SK-N-SH (cell line): Measurements from ENCODE around the gene RSU1. TPM values are rescaled to one million over a fixed set of nuclear protein-coding genes. Genes with fewer than 3 reads are reported as not detected.

Source experiments
- CTCF ChIA-PET: fragments of 300-600, 350-600 bp; formaldehyde crosslinking; extraction: SDS; loops from one replicate; lab custom pipeline; 2021; lab: Yijun Ruan, JAX
- POLR2A ChIA-PET: fragments of 350-600 bp; sonication (Branson Sonifier 250); formaldehyde crosslinking; extraction: SDS; loops from one replicate; lab custom pipeline; 2020; ENCODE audit warnings: antibody characterized with exemption, inconsistent platforms; lab: Yijun Ruan, JAX
- DNase-seq: peaks from one replicate; pipeline ENCODE4 v3.0.0; 2012
- H2AFZ ChIP-seq: fragments of 200-600 bp; sonication (generic); 2 replicates; pipeline ENCODE4 v1.8.1; 2016; ENCODE audit warnings: antibody characterized with exemption, mild to moderate bottlenecking, low read depth
- H3F3A ChIP-seq: fragments of 200-600 bp; sonication (generic); replicated peaks from 2 replicates; pipeline ENCODE3; 2016; ENCODE audit warnings: antibody characterized with exemption, mild to moderate bottlenecking; ENCODE audit not compliant: insufficient read depth
- H3K27ac ChIP-seq, 2 experiments: fragments of 200-500 bp in 1 of 2; fragments of 200-600 bp in 1 of 2; sonication (Bioruptor generic) in 1 of 2; sonication (generic), shearing (Covaris generic) in 1 of 2; 2 replicates each; pipeline versions ENCODE4 v1.5.1 to v1.6.1; 2014 to 2016; ENCODE audit warnings: low read depth in 2 of 2, inconsistent platforms in 1 of 2, low read length in 1 of 2, mild to moderate bottlenecking in 1 of 2, mixed read lengths in 1 of 2
- H3K27me3 ChIP-seq: fragments of 200-600 bp; sonication (generic), shearing (Covaris generic); 2 replicates; pipeline ENCODE4 v1.6.1; 2016; ENCODE audit warnings: mixed run types; ENCODE audit not compliant: insufficient read depth
- H3K36me3 ChIP-seq, 2 experiments: fragments of 200-500 bp in 1 of 2; fragments of 200-600 bp in 1 of 2; sonication (Bioruptor generic) in 1 of 2; sonication (generic) in 1 of 2; replicated peaks in 1 of 2; 2 replicates each; pipeline versions ENCODE3 to v1.5.1; 2014 to 2016; ENCODE audit warnings: low read length in 1 of 2, mild to moderate bottlenecking in 1 of 2; ENCODE audit not compliant: insufficient read depth in 2 of 2, control insufficient read depth in 1 of 2
- H3K4me1 ChIP-seq, 2 experiments: fragments of 200-500 bp in 1 of 2; fragments of 200-600 bp in 1 of 2; sonication (Bioruptor generic) in 1 of 2; sonication (generic), shearing (Covaris generic) in 1 of 2; 2 replicates each; pipeline versions ENCODE4 v1.5.1 to v1.6.1; 2014 to 2016; ENCODE audit warnings: low read depth in 1 of 2, low read length in 1 of 2, mixed run types in 1 of 2; ENCODE audit not compliant: insufficient read depth in 2 of 2, control insufficient read depth in 1 of 2
- H3K4me2 ChIP-seq: fragments of 200-600 bp; sonication (generic), shearing (Covaris generic); 2 replicates; pipeline ENCODE4 v1.6.1; 2017; ENCODE audit warnings: mixed run types
- H3K4me3 ChIP-seq, 2 experiments: fragments of 200-500 bp in 1 of 2; fragments of 200-600 bp in 1 of 2; sonication (Bioruptor generic) in 1 of 2; sonication (generic), shearing (Covaris generic) in 1 of 2; 2 replicates each; pipeline versions ENCODE4 v1.5.1 to v1.8.1; 2014 to 2016; ENCODE audit warnings: low read depth in 2 of 2, inconsistent platforms in 1 of 2, low read length in 1 of 2, mild to moderate bottlenecking in 1 of 2, mixed read lengths in 1 of 2, moderate library complexity in 1 of 2
- H3K79me2 ChIP-seq: fragments of 200-600 bp; sonication (generic); 2 replicates; pipeline ENCODE4 v1.8.1; 2017; ENCODE audit warnings: mild to moderate bottlenecking; ENCODE audit not compliant: insufficient read depth
- H3K9ac ChIP-seq: fragments of 200-600 bp; sonication (generic); 2 replicates; pipeline ENCODE4 v1.6.1; 2017; ENCODE audit warnings: mixed run types
- H3K9me2 ChIP-seq: fragments of 200-600 bp; sonication (generic); 2 replicates; pipeline ENCODE4 v1.6.1; 2017; ENCODE audit warnings: mixed run types
- H3K9me3 ChIP-seq: fragments of 200-600 bp; sonication (generic); 2 replicates; pipeline ENCODE4 v1.6.1; 2017; ENCODE audit warnings: mixed run types, mild to moderate bottlenecking, moderate library complexity
- H4K20me1 ChIP-seq: fragments of 200-600 bp; sonication (generic); 2 replicates; pipeline ENCODE4 v1.6.1; 2017; ENCODE audit warnings: mild to moderate bottlenecking, mixed run types; ENCODE audit not compliant: insufficient read depth
- CHD2 ChIP-seq: fragments of 150-350 bp; IDR thresholded peaks from 2 replicates; pipeline ENCODE4 v1.6.1; 2018; ENCODE audit warnings: low read length; ENCODE audit not compliant: partially characterized antibody
- ELF1 ChIP-seq: IDR thresholded peaks from 2 replicates; pipeline ENCODE4 v1.4.0; 2012
- FOSL2 ChIP-seq: IDR thresholded peaks from 2 replicates; pipeline ENCODE4 v1.4.0; 2012; ENCODE audit warnings: low read depth, mild to moderate bottlenecking, moderate library complexity, borderline replicate concordance
- FOXJ3 ChIP-seq: sonication (generic); formaldehyde crosslinking; IDR thresholded peaks from 2 replicates; pipeline ENCODE4 v1.5.1; 2020; ENCODE audit warnings: mild to moderate bottlenecking, missing genetic modification reagents
- FOXM1 ChIP-seq: IDR thresholded peaks from 2 replicates; pipeline ENCODE4 v1.4.0; 2012; ENCODE audit warnings: low read depth, mild to moderate bottlenecking
- GATA2 ChIP-seq: sonication (generic); formaldehyde crosslinking; IDR thresholded peaks from 2 replicates; pipeline ENCODE4 v1.5.0; 2020; ENCODE audit warnings: mild to moderate bottlenecking, missing genetic modification reagents
- JUND ChIP-seq: IDR thresholded peaks from 2 replicates; pipeline ENCODE4 v1.4.0; 2012
- NRF1 ChIP-seq: IDR thresholded peaks from 2 replicates; pipeline ENCODE4 v1.6.1; 2012; ENCODE audit warnings: low read depth, mild to moderate bottlenecking, low read length
- POLR2AphosphoS5 ChIP-seq: IDR thresholded peaks from 2 replicates; pipeline ENCODE4 v1.6.1; 2012; ENCODE audit warnings: low read depth, low read length
- RAD21 ChIP-seq: IDR thresholded peaks from 2 replicates; pipeline ENCODE4 v1.6.1; 2012; ENCODE audit warnings: mild to moderate bottlenecking, low read length
- RCOR1 ChIP-seq: fragments of 150-350 bp; IDR thresholded peaks from 2 replicates; pipeline ENCODE4 v1.6.1; 2017; ENCODE audit warnings: antibody characterized with exemption, low read length
- RFX5 ChIP-seq: IDR thresholded peaks from 2 replicates; pipeline ENCODE4 v1.6.1; 2012; ENCODE audit warnings: mild to moderate bottlenecking, improper control_type of control experiment, low read length
- RXRA ChIP-seq: IDR thresholded peaks from 2 replicates; pipeline ENCODE4 v1.4.0; 2012; ENCODE audit warnings: low read depth, mild to moderate bottlenecking, borderline replicate concordance
- SIN3A ChIP-seq: IDR thresholded peaks from 2 replicates; pipeline ENCODE4 v1.6.1; 2012; ENCODE audit warnings: low read depth, mild to moderate bottlenecking, low read length, moderate library complexity, borderline replicate concordance
- SMC3 ChIP-seq: IDR thresholded peaks from 2 replicates; pipeline ENCODE4 v1.6.1; 2012; ENCODE audit warnings: low read depth, low read length, improper control_type of control experiment
- TAF1 ChIP-seq: IDR thresholded peaks from 2 replicates; pipeline ENCODE4 v1.6.1; 2012; ENCODE audit warnings: low read depth, mild to moderate bottlenecking, low read length, moderate library complexity, borderline replicate concordance
- TCF12 ChIP-seq: IDR thresholded peaks from 2 replicates; pipeline ENCODE4 v1.4.0; 2012
- WGBS: methylation state at CpG from one replicate; pipeline ENCODE4 v1.1.6; 2017; ENCODE audit warnings: low lambda C conversion rate; 5-methylcytosine and 5-hydroxymethylcytosine counted together
- polyA plus RNA-seq, 3 experiments: library from polyadenylated mRNA; depleted of rRNA; stranded (reverse); fragments of >200 nt; gene quantifications; 2 replicates each; pipeline ENCODE4 v1.2.3, GENCODE V29; 2012
- TF ChIP-seq, protein P1 (sequence below): IDR thresholded peaks from 2 replicates; pipeline ENCODE4 v1.4.0; 2012; ENCODE audit warnings: low read depth, borderline replicate concordance
- TF ChIP-seq, protein P2 (sequence below): IDR thresholded peaks from 2 replicates; pipeline ENCODE4 v1.4.0; 2012; ENCODE audit warnings: low read depth
- TF ChIP-seq, protein P3 (sequence below): fragments of 200-600 bp; sonication (generic); IDR thresholded peaks from 2 replicates; pipeline ENCODE4 v1.6.1; 2017; ENCODE audit warnings: antibody characterized with exemption, mild to moderate bottlenecking, moderate library complexity
- TF ChIP-seq, protein P4 (sequence below): IDR thresholded peaks from 2 replicates; pipeline ENCODE4 v1.6.1; 2012; ENCODE audit warnings: mild to moderate bottlenecking, low read depth, low read length, moderate library complexity

RSU1 gene
- polyA plus RNA-seq, 1 of the 3 experiments (the other 2 are of a cell fraction) = 59.8 TPM

DNA sequence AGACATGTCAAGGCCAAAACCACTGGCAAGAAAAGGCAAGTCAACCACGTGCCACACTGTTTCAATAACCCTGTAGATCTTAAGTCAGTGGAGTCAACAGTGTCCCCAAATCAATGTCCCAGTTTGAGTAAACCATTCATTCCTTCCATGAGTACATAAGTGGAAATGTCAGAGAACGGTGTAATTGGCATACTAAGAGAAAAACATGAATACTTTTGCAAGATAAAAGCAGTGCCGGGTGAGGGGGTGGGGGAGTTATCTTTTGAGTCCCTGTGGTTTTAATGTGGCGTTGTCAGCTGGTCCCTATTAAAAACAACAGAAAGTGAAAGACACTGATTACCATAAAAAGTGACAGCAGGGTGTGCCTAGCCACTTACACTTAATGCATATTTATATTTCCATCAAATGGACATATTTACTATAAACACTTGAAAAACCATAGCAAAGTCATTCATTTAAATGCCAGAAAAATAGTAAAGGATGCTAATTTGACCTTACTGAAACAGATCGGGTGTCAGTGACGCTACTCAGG is 37.8 kb downstream of the RSU1 start:
- Histone ChIP-seq H3K4me3 (no peak overlapping the region), H3K9me3 (no peaks in the 10 kb centered on the region), H3F3A (no peaks in the 10 kb centered on the region), H3K9me2 (no peaks in the 10 kb centered on the region), H3K36me3 (peaks cover 0 to 5% of the 10 kb centered on the region in 2 experiments), H3K9ac (no peak overlapping the region), H3K27me3 (no peaks in the 10 kb centered on the region), H2AFZ (no peak overlapping the region), H4K20me1 (no peaks in the 10 kb centered on the region; the same call in 1 of the 2 replicates), H3K27ac (no peak overlapping the region), H3K79me2 (no peaks in the 10 kb centered on the region; the same call in none of the 2 replicates), H3K4me2 (no peak overlapping the region), H3K4me1 (peaks cover 0 to 4% of the 10 kb centered on the region in 2 experiments; a peak in 1 of 4 replicates)
- 86% methylated on average over 6 of the region's 6 CpGs for WGBS
- ChIA-PET POLR2A (no interaction called here), CTCF (interaction anchor here (0.8 to 1.4 kb wide), 2 partner anchors 42 to 235 kb away, joined by 3 read pairs; no protein-coding TSS in a partner anchor)
- DNase-seq = no peak
- TF ChIP-seq FOXM1 (no peak), RCOR1 (no peak)

DNA sequence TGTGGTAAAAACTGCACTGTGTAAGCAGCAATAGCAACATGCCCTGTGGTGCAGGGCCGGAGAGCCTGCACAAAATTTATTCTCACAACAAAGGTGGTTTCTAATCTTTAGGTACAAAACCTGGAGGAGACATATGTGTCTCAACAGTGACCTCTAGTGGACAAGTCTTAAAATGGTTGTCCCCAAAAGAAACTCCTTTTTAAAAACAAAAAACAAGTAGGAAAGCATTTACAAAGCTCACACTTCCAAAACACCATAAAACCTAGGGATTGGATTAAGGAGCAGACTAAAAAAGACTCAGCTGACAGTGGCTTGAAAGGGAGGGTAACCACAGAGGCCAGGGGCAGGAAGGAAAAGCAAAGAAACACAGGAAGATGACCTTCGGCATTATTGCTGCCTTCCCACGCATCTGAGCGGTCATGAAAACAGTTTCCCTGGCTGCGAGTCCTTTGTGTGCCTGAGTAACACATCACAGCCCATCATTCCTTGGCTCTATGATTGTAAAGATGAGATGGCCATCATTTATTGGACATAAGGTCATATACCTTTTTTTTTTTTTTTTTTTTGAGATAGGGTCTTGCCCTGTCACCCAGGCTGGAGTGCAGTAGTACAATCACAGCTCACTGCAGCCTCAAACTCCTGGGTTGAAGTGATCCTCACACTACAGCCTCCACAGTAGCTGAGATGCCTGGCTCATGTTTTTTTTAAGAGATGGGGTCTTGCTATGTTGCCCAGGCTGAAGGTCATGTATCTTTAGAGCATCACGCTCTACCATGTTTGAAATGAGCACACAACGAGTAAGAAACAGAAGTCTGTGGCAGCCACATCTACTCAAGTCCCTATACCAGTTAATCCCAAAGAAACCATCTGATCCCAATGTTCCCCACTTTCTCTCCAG is 39.5 kb downstream of the RSU1 start:
- H3K9ac ChIP-seq = no peak overlapping the region
- H3K27ac ChIP-seq = no peak overlapping the region
- peak; percentile 65 for DNase-seq
- WGBS = 72% methylated on average over 7 of the region's 7 CpGs
- H4K20me1 ChIP-seq = no peaks in the 10 kb centered on the region
- H2AFZ ChIP-seq = no peak overlapping the region
- CTCF ChIA-PET = interaction anchor here (0.6 to 2.1 kb wide), 27 partner anchors 8 to 919 kb away, joined by 3 to 18 read pairs (median 4); no protein-coding TSS in a partner anchor
- no peaks in the 10 kb centered on the region for H3K27me3 ChIP-seq
- no peaks in the 10 kb centered on the region for H3K9me3 ChIP-seq
- POLR2A ChIA-PET = no interaction called here
- no peak overlapping the region for H3K4me3 ChIP-seq
- H3K36me3 ChIP-seq = peaks cover 0 to 5% of the 10 kb centered on the region in 2 experiments
- no peaks in the 10 kb centered on the region for H3F3A ChIP-seq
- H3K79me2 ChIP-seq = no peaks in the 10 kb centered on the region; the same call in none of the 2 replicates
- H3K4me1 ChIP-seq = peaks cover 0 to 4% of the 10 kb centered on the region in 2 experiments; a peak in 1 of 4 replicates
- peak overlapping the region; percentile 5; the same call in 1 of the 2 replicates for H3K4me2 ChIP-seq
- H3K9me2 ChIP-seq = no peaks in the 10 kb centered on the region
- TF ChIP-seq ELF1 (no peak), SMC3 (peak; percentile 53), RFX5 (no peak), TAF1 (no peak), RAD21 (peak; percentile 86), FOSL2 (no peak), NRF1 (no peak), TCF12 (no peak), SIN3A (no peak), POLR2AphosphoS5 (no peak), CHD2 (no peak), JUND (no peak), RXRA (no peak), GATA2 (CRISPR knock-in tag) (no peak), FOXJ3 (CRISPR knock-in tag) (no peak)
- TF ChIP-seq, protein P1, sequence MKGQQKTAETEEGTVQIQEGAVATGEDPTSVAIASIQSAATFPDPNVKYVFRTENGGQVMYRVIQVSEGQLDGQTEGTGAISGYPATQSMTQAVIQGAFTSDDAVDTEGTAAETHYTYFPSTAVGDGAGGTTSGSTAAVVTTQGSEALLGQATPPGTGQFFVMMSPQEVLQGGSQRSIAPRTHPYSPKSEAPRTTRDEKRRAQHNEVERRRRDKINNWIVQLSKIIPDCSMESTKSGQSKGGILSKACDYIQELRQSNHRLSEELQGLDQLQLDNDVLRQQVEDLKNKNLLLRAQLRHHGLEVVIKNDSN = no peak
- TF ChIP-seq, protein P2, sequence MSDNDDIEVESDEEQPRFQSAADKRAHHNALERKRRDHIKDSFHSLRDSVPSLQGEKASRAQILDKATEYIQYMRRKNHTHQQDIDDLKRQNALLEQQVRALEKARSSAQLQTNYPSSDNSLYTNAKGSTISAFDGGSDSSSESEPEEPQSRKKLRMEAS = no peak
- TF ChIP-seq, protein P3, sequence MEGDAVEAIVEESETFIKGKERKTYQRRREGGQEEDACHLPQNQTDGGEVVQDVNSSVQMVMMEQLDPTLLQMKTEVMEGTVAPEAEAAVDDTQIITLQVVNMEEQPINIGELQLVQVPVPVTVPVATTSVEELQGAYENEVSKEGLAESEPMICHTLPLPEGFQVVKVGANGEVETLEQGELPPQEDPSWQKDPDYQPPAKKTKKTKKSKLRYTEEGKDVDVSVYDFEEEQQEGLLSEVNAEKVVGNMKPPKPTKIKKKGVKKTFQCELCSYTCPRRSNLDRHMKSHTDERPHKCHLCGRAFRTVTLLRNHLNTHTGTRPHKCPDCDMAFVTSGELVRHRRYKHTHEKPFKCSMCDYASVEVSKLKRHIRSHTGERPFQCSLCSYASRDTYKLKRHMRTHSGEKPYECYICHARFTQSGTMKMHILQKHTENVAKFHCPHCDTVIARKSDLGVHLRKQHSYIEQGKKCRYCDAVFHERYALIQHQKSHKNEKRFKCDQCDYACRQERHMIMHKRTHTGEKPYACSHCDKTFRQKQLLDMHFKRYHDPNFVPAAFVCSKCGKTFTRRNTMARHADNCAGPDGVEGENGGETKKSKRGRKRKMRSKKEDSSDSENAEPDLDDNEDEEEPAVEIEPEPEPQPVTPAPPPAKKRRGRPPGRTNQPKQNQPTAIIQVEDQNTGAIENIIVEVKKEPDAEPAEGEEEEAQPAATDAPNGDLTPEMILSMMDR = peak; percentile 86
- TF ChIP-seq, protein P4, sequence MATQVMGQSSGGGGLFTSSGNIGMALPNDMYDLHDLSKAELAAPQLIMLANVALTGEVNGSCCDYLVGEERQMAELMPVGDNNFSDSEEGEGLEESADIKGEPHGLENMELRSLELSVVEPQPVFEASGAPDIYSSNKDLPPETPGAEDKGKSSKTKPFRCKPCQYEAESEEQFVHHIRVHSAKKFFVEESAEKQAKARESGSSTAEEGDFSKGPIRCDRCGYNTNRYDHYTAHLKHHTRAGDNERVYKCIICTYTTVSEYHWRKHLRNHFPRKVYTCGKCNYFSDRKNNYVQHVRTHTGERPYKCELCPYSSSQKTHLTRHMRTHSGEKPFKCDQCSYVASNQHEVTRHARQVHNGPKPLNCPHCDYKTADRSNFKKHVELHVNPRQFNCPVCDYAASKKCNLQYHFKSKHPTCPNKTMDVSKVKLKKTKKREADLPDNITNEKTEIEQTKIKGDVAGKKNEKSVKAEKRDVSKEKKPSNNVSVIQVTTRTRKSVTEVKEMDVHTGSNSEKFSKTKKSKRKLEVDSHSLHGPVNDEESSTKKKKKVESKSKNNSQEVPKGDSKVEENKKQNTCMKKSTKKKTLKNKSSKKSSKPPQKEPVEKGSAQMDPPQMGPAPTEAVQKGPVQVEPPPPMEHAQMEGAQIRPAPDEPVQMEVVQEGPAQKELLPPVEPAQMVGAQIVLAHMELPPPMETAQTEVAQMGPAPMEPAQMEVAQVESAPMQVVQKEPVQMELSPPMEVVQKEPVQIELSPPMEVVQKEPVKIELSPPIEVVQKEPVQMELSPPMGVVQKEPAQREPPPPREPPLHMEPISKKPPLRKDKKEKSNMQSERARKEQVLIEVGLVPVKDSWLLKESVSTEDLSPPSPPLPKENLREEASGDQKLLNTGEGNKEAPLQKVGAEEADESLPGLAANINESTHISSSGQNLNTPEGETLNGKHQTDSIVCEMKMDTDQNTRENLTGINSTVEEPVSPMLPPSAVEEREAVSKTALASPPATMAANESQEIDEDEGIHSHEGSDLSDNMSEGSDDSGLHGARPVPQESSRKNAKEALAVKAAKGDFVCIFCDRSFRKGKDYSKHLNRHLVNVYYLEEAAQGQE = no peak
